AG04449 (cell line): ENCODE measurements around the gene ERCC6.
A peak's percentile ranks its signal among the peaks of the same experiment; 100 is the strongest.

Experiments
- CTCF ChIA-PET: fragments of 350-600 bp; formaldehyde crosslinking; extraction: SDS; loops from one replicate; lab custom pipeline; 2021; ENCODE audit warnings: antibody characterized with exemption; lab: Yijun Ruan, JAX
- POLR2A ChIA-PET: fragments of 400-600, 350-600 bp; formaldehyde crosslinking; extraction: SDS; loops from one replicate; lab custom pipeline; 2020; ENCODE audit warnings: antibody characterized with exemption, inconsistent platforms; lab: Yijun Ruan, JAX
- DNase-seq: peaks from one replicate; pipeline ENCODE4 v3.0.0-alpha.2; 2010; ENCODE audit warnings: low read depth, low spot score
- H3K4me3 ChIP-seq: 2 replicates; pipeline ENCODE4 v1.5.1; 2011; ENCODE audit warnings: low read depth, mild to moderate bottlenecking, control low read depth, low read length
- CTCF ChIP-seq: IDR thresholded peaks from one replicate; pipeline ENCODE4 v1.5.1; 2011; ENCODE audit warnings: mild to moderate bottlenecking, moderate library complexity, low read length, control low read depth, inconsistent platforms; ENCODE audit not compliant: insufficient read depth; ENCODE audit errors: missing control alignments

The ERCC6 gene

GRCh38 chr10:49518566-49518965 is 20.4 kb downstream of the ERCC6 start:
- no peak for DNase-seq
- CTCF ChIA-PET, result interaction anchor here (1.0 to 12.6 kb wide), 21 partner anchors 7 to 860 kb away, joined by 3 to 315 read pairs (median 5); partner anchors contain the start of gene ERCC6
- POLR2A ChIA-PET, result interaction anchor here (1.0 to 1.4 kb wide), 2 partner anchors 17 to 111 kb away, joined by 3 to 4 read pairs; no protein-coding TSS in a partner anchor
- H3K4me3 ChIP-seq, result no peak overlapping the region
- no peak for TF ChIP-seq CTCF

- no peak for TF ChIP-seq CTCF
- POLR2A ChIA-PET, result no interaction called here
- no peak overlapping the region for H3K4me3 ChIP-seq
- CTCF ChIA-PET, result interaction anchor here (1.4 to 12.6 kb wide), 3 partner anchors 105 to 858 kb away, joined by 3 to 315 read pairs (median 51); no protein-coding TSS in a partner anchor
- DNase-seq, result no peak
Observed at GRCh38 chr10:49516216-49516970, 22.5 kb downstream of the ERCC6 start.

- ChIA-PET CTCF (interaction anchor here (0.6 to 12.6 kb wide), 33 partner anchors 9 to 959 kb away, joined by 3 to 315 read pairs (median 4); partner anchors contain the start of gene ERCC6), POLR2A (no interaction called here)
- no peak for DNase-seq
- peak; percentile 55 for TF ChIP-seq CTCF
- no peak overlapping the region for H3K4me3 ChIP-seq
Observed at GRCh38 chr10:49512121-49512809, 26.7 kb downstream of the ERCC6 start.

GRCh38 chr10:49509771-49510303 is 29.1 kb downstream of the ERCC6 start:
- H3K4me3 ChIP-seq, result no peak overlapping the region
- ChIA-PET POLR2A (no interaction called here), CTCF (interaction anchor here (1.5 to 12.6 kb wide), 6 partner anchors 11 to 852 kb away, joined by 3 to 315 read pairs (median 82); no protein-coding TSS in a partner anchor)
- no peak for TF ChIP-seq CTCF
- no peak for DNase-seq

GRCh38 chr10:49508654-49509053 is 30.3 kb downstream of the ERCC6 start:
- TF ChIP-seq CTCF, result no peak
- POLR2A ChIA-PET, result no interaction called here
- CTCF ChIA-PET, result interaction anchor here (5.2 to 12.6 kb wide), 5 partner anchors 9 to 851 kb away, joined by 40 to 315 read pairs (median 111); no protein-coding TSS in a partner anchor
- no peak for DNase-seq
- H3K4me3 ChIP-seq, result no peak overlapping the region
